Brain microvascular endothelial cell (primary cell): ENCODE results near the gene SLC5A7.

Experiments
- DNase-seq: peaks from one replicate; pipeline ENCODE4 v3.0.0-alpha.2; 2020
- H3K27ac ChIP-seq: fragments of 250-450 bp; sonication (Bioruptor Pico); 2 replicates; pipeline ENCODE4 v1.5.1; 2020; ENCODE audit warnings: mild to moderate bottlenecking, moderate library complexity
- H3K27me3 ChIP-seq: fragments of 250-450 bp; sonication (Bioruptor Pico); replicated peaks from 2 replicates; pipeline ENCODE4 v1.5.1; 2020; ENCODE audit warnings: mild to moderate bottlenecking
- H3K36me3 ChIP-seq: fragments of 250-450 bp; sonication (Bioruptor Pico); replicated peaks from 2 replicates; pipeline ENCODE4 v1.5.1; 2020; ENCODE audit warnings: mild to moderate bottlenecking
- H3K4me3 ChIP-seq: 2 replicates; pipeline ENCODE4 v1.5.1; 2011; ENCODE audit warnings: low read depth, mild to moderate bottlenecking, control low read depth, low read length, moderate library complexity
- in situ Hi-C: cut with HindIII; loops from 2 replicates; pipeline ENCODE4 v1.10.0; 2017; ENCODE audit warnings: low sequenced_read_pairs, low pct_ligation_motif_present
- TF ChIP-seq, protein P1 (sequence below): IDR thresholded peaks from 2 replicates; pipeline ENCODE4 v1.5.1; 2011; ENCODE audit warnings: low read depth, mild to moderate bottlenecking, moderate library complexity, low read length, control low read depth, inconsistent platforms; ENCODE audit errors: missing control alignments

SLC5A7 gene

DNA sequence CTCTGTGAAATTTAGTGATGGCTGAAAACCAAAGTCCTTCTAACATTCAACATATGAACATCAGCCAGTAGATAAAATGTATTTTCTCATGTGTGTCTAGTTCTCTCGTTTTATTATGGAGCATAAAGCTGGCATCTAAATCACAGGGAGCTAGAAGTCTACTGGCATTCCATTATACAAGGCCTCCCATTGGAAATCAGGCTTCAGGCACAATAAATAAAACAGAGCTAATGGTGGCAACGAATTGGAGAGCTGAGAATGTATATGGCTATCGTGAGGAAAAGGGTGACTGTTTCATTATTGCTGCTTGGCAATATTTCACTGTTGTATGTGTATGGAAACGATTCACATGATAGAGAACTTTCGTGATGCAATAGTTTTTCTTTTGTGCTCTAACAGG, 62.4 kb downstream of the SLC5A7 start:
- in situ Hi-C loops = no loop called here
- Histone ChIP-seq H3K4me3 (no peak overlapping the region), H3K27me3 (no peaks in the 10 kb centered on the region), H3K36me3 (no peaks in the 10 kb centered on the region), H3K27ac (no peak overlapping the region)
- TF ChIP-seq, protein P1, sequence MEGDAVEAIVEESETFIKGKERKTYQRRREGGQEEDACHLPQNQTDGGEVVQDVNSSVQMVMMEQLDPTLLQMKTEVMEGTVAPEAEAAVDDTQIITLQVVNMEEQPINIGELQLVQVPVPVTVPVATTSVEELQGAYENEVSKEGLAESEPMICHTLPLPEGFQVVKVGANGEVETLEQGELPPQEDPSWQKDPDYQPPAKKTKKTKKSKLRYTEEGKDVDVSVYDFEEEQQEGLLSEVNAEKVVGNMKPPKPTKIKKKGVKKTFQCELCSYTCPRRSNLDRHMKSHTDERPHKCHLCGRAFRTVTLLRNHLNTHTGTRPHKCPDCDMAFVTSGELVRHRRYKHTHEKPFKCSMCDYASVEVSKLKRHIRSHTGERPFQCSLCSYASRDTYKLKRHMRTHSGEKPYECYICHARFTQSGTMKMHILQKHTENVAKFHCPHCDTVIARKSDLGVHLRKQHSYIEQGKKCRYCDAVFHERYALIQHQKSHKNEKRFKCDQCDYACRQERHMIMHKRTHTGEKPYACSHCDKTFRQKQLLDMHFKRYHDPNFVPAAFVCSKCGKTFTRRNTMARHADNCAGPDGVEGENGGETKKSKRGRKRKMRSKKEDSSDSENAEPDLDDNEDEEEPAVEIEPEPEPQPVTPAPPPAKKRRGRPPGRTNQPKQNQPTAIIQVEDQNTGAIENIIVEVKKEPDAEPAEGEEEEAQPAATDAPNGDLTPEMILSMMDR = no peak
- no peak for DNase-seq

DNA sequence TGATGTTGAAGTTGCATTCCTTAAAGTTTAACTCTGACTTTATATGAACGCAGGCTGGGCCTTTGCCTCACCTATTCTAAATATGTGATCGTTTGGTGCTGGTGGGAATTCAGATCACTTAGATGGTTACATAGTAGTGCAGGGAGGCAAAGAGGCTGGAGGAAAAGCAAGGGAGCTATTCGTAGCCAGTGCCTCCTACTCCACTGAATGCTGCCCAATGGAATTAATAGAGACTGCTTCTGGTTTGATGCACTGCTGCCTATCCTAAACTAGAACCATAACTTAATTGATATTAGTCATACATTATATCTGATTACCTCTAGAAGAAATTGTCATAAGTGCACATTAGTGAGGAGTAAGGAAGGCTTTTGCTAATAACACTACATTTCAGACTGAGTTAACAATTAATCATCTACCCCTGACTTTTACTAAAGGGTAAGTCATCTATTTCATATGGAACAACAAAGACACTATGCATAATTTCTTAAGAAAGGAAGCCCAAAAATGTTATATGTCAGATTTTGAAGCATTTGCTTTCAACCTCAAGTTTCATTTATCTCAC, 72.3 kb downstream of the SLC5A7 start:
- TF ChIP-seq, protein P1 = no peak
- in situ Hi-C loops = no loop called here

DNA sequence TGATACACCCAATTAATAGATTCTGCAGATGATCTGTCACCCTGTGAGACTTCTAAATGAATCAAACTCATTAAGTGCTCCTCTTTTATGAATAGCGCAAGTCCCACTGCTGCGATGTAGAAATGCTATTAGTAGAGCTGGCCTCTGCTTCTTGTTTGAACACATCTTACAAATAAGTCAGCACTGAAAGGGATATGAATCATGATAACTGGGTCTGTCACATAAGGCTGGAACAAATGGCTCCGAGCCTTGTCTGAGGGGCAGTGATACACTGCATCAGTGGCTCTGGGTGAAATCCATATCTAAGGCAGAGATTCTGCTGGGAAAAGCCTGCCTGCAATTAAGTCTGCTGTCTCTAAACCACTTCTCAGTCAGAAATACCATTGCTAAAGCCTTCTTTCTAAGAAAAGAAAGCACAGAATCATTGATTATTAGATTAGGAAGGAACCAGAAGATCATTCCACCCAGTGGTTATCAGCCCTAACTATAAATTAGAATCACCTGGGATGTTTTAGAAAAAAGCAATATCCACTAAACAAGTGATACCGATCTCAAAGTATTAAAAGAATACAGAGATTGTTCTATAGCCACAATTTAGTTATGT, 75.2 kb downstream of the SLC5A7 start:
- Histone ChIP-seq H3K4me3 (no peak overlapping the region), H3K27me3 (no peaks in the 10 kb centered on the region), H3K36me3 (no peaks in the 10 kb centered on the region), H3K27ac (no peak overlapping the region)
- TF ChIP-seq, protein P1 = no peak
- DNase-seq = no peak
- in situ Hi-C loops = no loop called here

More for the DNA sequence above, 72.3 kb downstream of the SLC5A7 start:
- Histone ChIP-seq H3K27me3 (no peaks in the 10 kb centered on the region), H3K27ac (no peak overlapping the region), H3K4me3 (no peak overlapping the region), H3K36me3 (no peaks in the 10 kb centered on the region)
- DNase-seq = no peak
